GM12873 (cell line): ENCODE results near the gene MKLN1.

Experiments used
- CTCF ChIP-seq: IDR thresholded peaks from 2 replicates; pipeline ENCODE4 v1.5.1; 2012; ENCODE audit warnings: low read depth, mild to moderate bottlenecking, moderate library complexity, low read length, control low read depth; ENCODE audit not compliant: insufficient read depth; ENCODE audit errors: missing control alignments

MKLN1 gene

GRCh38 chr7:131329176-131329570 is 1.5 kb downstream of the MKLN1 start:
- TF ChIP-seq CTCF: no peak

GRCh38 chr7:131330299-131330698 is 2.6 kb downstream of the MKLN1 start:
- no peak for TF ChIP-seq CTCF

- no peak for TF ChIP-seq CTCF
Observed at GRCh38 chr7:131331806-131332205, 4.1 kb downstream of the MKLN1 start.

GRCh38 chr7:131335639-131336381 is 8.1 kb downstream of the MKLN1 start:
- no peak for TF ChIP-seq CTCF

GRCh38 chr7:131336956-131337355 is 9.3 kb downstream of the MKLN1 start:
- TF ChIP-seq CTCF: no peak

- TF ChIP-seq CTCF: no peak
Observed at GRCh38 chr7:131338173-131338572, 10.5 kb downstream of the MKLN1 start.

- TF ChIP-seq CTCF: no peak
Observed at GRCh38 chr7:131338691-131339390, 11.2 kb downstream of the MKLN1 start.
